Astrocyte (in vitro differentiated cells and primary cell): ENCODE data around the gene TEX14. TPM values are rescaled to one million over a fixed set of nuclear protein-coding genes. Genes with fewer than 3 reads are reported as not detected.

Experiments
- DNase-seq: peaks from one replicate; pipeline ENCODE4 v3.0.0-alpha.2; 2010; ENCODE audit warnings: low read depth
- FAIRE-seq: peaks from 2 replicates; lab custom pipeline; 2011; peaks lifted over from hg19 to GRCh38; lab: Jason Lieb, UNC
- H2AFZ ChIP-seq: 2 replicates; pipeline ENCODE4 v1.6.0; 2012; ENCODE audit warnings: low read depth, low read length, inconsistent platforms
- H3K27ac ChIP-seq: 2 replicates; pipeline ENCODE4 v1.5.1; 2011; ENCODE audit warnings: low read depth, low read length, inconsistent platforms
- H3K27me3 ChIP-seq: 2 replicates; pipeline ENCODE4 v1.6.0; 2011; ENCODE audit warnings: low read length, inconsistent platforms; ENCODE audit not compliant: insufficient read depth
- H3K36me3 ChIP-seq: 2 replicates; pipeline ENCODE4 v1.5.1; 2011; ENCODE audit warnings: low read length, inconsistent platforms; ENCODE audit not compliant: insufficient read depth
- H3K4me1 ChIP-seq: 2 replicates; pipeline ENCODE4 v1.5.1; 2011; ENCODE audit warnings: low read length, inconsistent platforms; ENCODE audit not compliant: insufficient read depth
- H3K4me2 ChIP-seq: 2 replicates; pipeline ENCODE4 v1.6.0; 2012; ENCODE audit warnings: low read length, inconsistent platforms
- H3K4me3 ChIP-seq: 2 replicates; pipeline ENCODE4 v1.5.1; 2011; ENCODE audit warnings: low read depth, mild to moderate bottlenecking, low read length, inconsistent platforms; ENCODE audit not compliant: insufficient read depth
- H3K79me2 ChIP-seq: 2 replicates; pipeline ENCODE4 v1.6.0; 2012; ENCODE audit warnings: mild to moderate bottlenecking, low read length, inconsistent platforms; ENCODE audit not compliant: insufficient read depth
- H3K9ac ChIP-seq: 2 replicates; pipeline ENCODE4 v1.6.0; 2012; ENCODE audit warnings: mild to moderate bottlenecking, low read length, inconsistent platforms
- H3K9me3 ChIP-seq: 2 replicates; pipeline ENCODE4 v1.5.1; 2012; ENCODE audit warnings: low read depth, mild to moderate bottlenecking, low read length, inconsistent platforms; ENCODE audit not compliant: insufficient read depth
- H4K20me1 ChIP-seq: 2 replicates; pipeline ENCODE4 v1.6.0; 2012; ENCODE audit warnings: low read length, inconsistent platforms; ENCODE audit not compliant: insufficient read depth
- H3K27ac Mint-ChIP-seq: one replicate; pipeline ENCODE4 v1.8.0; 2021; ENCODE audit warnings: mild to moderate bottlenecking, mixed read lengths; ENCODE audit not compliant: unreplicated experiment
- H3K27me3 Mint-ChIP-seq: one replicate; pipeline ENCODE4 v1.8.0; 2021; ENCODE audit warnings: low read depth, mixed read lengths; ENCODE audit not compliant: unreplicated experiment
- H3K36me3 Mint-ChIP-seq: one replicate; pipeline ENCODE4 v1.8.0; 2021; ENCODE audit warnings: low read depth, mixed read lengths; ENCODE audit not compliant: unreplicated experiment
- H3K4me1 Mint-ChIP-seq: one replicate; pipeline ENCODE4 v1.8.0; 2021; ENCODE audit warnings: low read depth, mixed read lengths; ENCODE audit not compliant: unreplicated experiment
- H3K4me3 Mint-ChIP-seq: one replicate; pipeline ENCODE4 v1.8.0; 2021; ENCODE audit warnings: mild to moderate bottlenecking, moderate library complexity, mixed read lengths; ENCODE audit not compliant: unreplicated experiment
- H3K9me3 Mint-ChIP-seq: one replicate; pipeline ENCODE4 v1.8.0; 2021; ENCODE audit warnings: mild to moderate bottlenecking, mixed read lengths; ENCODE audit not compliant: unreplicated experiment
- CTCF ChIP-seq: IDR thresholded peaks from 2 replicates; pipeline ENCODE4 v1.5.1; 2011; ENCODE audit warnings: low read depth, mild to moderate bottlenecking, inconsistent platforms, low read length, moderate library complexity; ENCODE audit not compliant: insufficient read depth
- EZH2 ChIP-seq: IDR thresholded peaks from 2 replicates; pipeline ENCODE4 v1.6.1; 2012; ENCODE audit warnings: mild to moderate bottlenecking, low read length, inconsistent platforms; ENCODE audit not compliant: insufficient read depth
- total RNA-seq: library from RNA; stranded (reverse); gene quantifications from 2 replicates; pipeline ENCODE4 v1.2.1, GENCODE V29; 2021

Gene TEX14
- total RNA-seq, 1 donor from 2014 or later: 0.09 TPM

GRCh38 chr17:58640202-58640601 lies 51.6 kb downstream of the TEX14 start:
- Mint-ChIP-seq H3K4me3 (no peak overlapping the region), H3K27ac (no peak overlapping the region), H3K27me3 (peaks cover 2% of the 10 kb centered on the region), H3K9me3 (no peaks in the 10 kb centered on the region), H3K36me3 (no peaks in the 10 kb centered on the region), H3K4me1 (peaks cover 8% of the 10 kb centered on the region)
- Histone ChIP-seq H3K9me3 (no peaks in the 10 kb centered on the region), H3K36me3 (no peaks in the 10 kb centered on the region), H3K4me1 (peaks cover 17% of the 10 kb centered on the region), H2AFZ (no peak overlapping the region), H3K4me3 (no peak overlapping the region), H4K20me1 (no peaks in the 10 kb centered on the region), H3K27me3 (no peaks in the 10 kb centered on the region), H3K79me2 (no peaks in the 10 kb centered on the region), H3K9ac (no peak overlapping the region), H3K27ac (no peak overlapping the region), H3K4me2 (no peak overlapping the region)
- DNase-seq (no peak), FAIRE-seq (no peak)
- TF ChIP-seq CTCF (no peak), EZH2 (no peak)

GRCh38 chr17:58639681-58640080 lies 52.2 kb downstream of the TEX14 start:
- no peaks in the 10 kb centered on the region for H3K9me3 ChIP-seq
- DNase-seq: no peak
- H3K4me2 ChIP-seq: no peak overlapping the region
- H3K9me3 Mint-ChIP-seq: no peaks in the 10 kb centered on the region
- no peaks in the 10 kb centered on the region for H3K79me2 ChIP-seq
- no peak overlapping the region for H3K4me3 ChIP-seq
- H3K4me1 Mint-ChIP-seq: peaks cover 8% of the 10 kb centered on the region
- H3K27ac Mint-ChIP-seq: no peak overlapping the region
- H3K36me3 ChIP-seq: no peaks in the 10 kb centered on the region
- H4K20me1 ChIP-seq: no peaks in the 10 kb centered on the region
- H3K9ac ChIP-seq: no peak overlapping the region
- TF ChIP-seq EZH2 (no peak), CTCF (no peak)
- no peaks in the 10 kb centered on the region for H3K27me3 ChIP-seq
- peaks cover 17% of the 10 kb centered on the region for H3K4me1 ChIP-seq
- no peak overlapping the region for H2AFZ ChIP-seq
- H3K27ac ChIP-seq: no peak overlapping the region
- H3K4me3 Mint-ChIP-seq: no peak overlapping the region
- H3K27me3 Mint-ChIP-seq: peaks cover 2% of the 10 kb centered on the region
- FAIRE-seq: no peak
- H3K36me3 Mint-ChIP-seq: no peaks in the 10 kb centered on the region

- Histone ChIP-seq H3K27me3 (no peaks in the 10 kb centered on the region), H4K20me1 (no peaks in the 10 kb centered on the region), H3K27ac (no peak overlapping the region), H3K9ac (no peak overlapping the region), H3K9me3 (no peaks in the 10 kb centered on the region), H3K36me3 (no peaks in the 10 kb centered on the region), H3K79me2 (no peaks in the 10 kb centered on the region), H3K4me1 (peaks cover 5% of the 10 kb centered on the region), H2AFZ (no peak overlapping the region), H3K4me3 (no peak overlapping the region), H3K4me2 (no peak overlapping the region)
- FAIRE-seq (no peak), DNase-seq (no peak)
- no peaks in the 10 kb centered on the region for H3K4me1 Mint-ChIP-seq
- no peaks in the 10 kb centered on the region for H3K9me3 Mint-ChIP-seq
- H3K27me3 Mint-ChIP-seq: peaks cover 2% of the 10 kb centered on the region
- H3K27ac Mint-ChIP-seq: no peak overlapping the region
- TF ChIP-seq EZH2 (no peak), CTCF (no peak)
- no peak overlapping the region for H3K4me3 Mint-ChIP-seq
- H3K36me3 Mint-ChIP-seq: no peaks in the 10 kb centered on the region
Observed at GRCh38 chr17:58637011-58637570, 54.8 kb downstream of the TEX14 start.
